Caki2 (cell line): ENCODE measurements around the gene ESPNL. TPM values are rescaled to one million over a fixed set of nuclear protein-coding genes. Genes with fewer than 3 reads are reported as not detected.

Source experiments
- DNase-seq: peaks from one replicate; pipeline ENCODE4 v3.0.0-alpha.2; 2015; ENCODE audit warnings: low read depth
- in situ Hi-C: cut with HindIII; loops from 2 replicates; pipeline ENCODE4 v1.10.0; 2016; ENCODE audit warnings: low sequenced_read_pairs, low pct_unique_long_range_greater_than_20kb, mixed read lengths
- total RNA-seq: library from RNA; depleted of rRNA; stranded (reverse); fragments of >200 nt; shearing (Covaris generic); gene quantifications from 2 replicates; pipeline ENCODE4 v1.2.3, GENCODE V29; 2014; ENCODE audit warnings: low replicate concordance

Gene ESPNL
- total RNA-seq, 1 experiment from 2014 or later = 0.10 TPM

DNA sequence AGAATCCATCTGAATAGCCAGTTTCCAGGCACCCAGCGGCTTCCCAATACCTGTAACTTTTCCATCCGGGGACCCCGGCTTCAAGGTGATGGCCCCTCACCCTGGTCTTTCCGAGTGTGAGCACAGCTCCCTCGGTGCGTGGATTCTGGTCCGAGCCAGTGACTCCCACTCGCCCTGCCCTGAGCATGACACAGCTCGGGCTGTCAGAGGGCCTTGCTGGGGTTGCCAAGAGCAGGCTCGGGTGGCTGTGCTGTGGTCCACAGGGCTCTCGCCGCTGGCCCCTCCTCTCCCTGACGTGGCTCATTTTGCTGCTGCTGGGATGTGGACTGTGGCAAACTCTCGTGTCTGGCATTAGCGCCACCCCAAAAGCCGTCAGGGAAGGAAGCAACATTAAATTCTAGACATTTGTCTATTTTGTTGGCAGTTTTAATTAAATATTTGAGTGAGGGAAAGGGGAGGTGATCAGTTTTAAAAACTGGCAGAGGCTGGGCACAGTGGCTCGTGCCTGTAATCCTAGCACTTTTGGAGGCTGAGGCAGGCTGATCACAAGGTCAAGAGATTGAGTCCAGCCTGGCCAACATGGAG lies 5.6 kb upstream of the ESPNL start:
- DNase-seq = no peak
- in situ Hi-C loops = no loop called here

DNA sequence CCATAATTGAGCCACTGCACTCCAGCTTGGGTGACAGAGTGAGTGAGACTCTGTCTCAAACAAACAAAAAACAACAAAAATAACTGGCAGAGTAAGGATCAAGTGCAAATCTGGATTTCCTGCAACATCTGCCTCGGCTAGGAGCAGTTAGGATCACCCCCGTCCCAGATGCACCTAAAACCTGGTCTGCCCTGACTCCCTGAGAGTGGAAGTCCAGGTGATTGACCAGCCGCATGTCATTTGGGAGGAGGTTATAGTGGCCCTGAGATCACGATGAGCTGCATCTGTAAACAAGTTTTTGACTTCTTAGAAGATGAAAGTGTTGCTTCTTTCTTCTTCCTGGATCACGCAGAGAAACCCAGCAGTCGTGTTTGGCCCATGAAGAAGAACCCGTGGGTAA lies 5.0 kb upstream of the ESPNL start:
- no peak for DNase-seq
- in situ Hi-C loops = no loop called here

DNA sequence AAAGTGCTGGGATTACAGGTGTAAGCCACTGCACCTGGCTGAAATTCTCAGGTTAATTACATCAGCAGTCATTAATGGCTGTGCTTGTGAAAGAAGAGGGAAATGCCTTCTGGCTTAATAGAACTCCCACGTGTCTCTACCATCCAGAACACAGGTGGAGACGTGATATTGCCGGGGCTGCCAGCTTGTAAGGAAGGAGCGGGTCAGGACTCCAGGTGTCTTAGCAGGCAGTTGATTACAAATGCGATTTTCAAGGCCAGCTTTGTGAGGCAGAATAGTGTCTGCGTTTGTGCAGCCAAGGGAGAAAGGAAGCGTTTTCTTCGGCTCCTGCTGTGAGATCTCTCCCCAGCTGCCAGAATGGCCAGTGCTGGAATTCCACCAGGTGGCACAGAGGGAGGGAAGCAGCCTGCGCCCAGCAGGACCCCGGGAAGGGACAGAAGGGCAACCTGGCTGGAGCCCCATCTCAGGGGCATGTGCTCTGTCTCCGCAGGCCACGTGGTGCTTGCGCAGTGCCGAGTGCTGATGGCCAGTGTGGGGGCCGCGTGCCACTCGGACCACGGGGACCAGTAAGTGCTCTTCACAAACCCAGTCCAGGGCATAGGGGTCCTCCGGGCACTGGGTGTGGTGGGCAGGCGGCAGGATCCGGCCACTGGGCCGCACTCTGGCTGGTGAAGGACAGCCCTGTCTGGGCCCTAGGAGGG lies 3.7 kb upstream of the ESPNL start:
- no peak for DNase-seq
- in situ Hi-C loops = no loop called here

GRCh38 chr2:238097201-238097987 lies 2.7 kb upstream of the ESPNL start:
- DNase-seq = no peak
- in situ Hi-C loops = no loop called here

GRCh38 chr2:238097988-238098871 lies 1.9 kb upstream of the ESPNL start:
- peak; percentile 91 for DNase-seq
- in situ Hi-C loops = no loop called here

- in situ Hi-C loops = no loop called here
- peak; percentile 90 for DNase-seq
Measured at GRCh38 chr2:238098901-238099713, 1.0 kb upstream of the ESPNL start.

- in situ Hi-C loops = no loop called here
Measured at GRCh38 chr2:238099714-238100048, 459 bp upstream of the ESPNL start.

DNA sequence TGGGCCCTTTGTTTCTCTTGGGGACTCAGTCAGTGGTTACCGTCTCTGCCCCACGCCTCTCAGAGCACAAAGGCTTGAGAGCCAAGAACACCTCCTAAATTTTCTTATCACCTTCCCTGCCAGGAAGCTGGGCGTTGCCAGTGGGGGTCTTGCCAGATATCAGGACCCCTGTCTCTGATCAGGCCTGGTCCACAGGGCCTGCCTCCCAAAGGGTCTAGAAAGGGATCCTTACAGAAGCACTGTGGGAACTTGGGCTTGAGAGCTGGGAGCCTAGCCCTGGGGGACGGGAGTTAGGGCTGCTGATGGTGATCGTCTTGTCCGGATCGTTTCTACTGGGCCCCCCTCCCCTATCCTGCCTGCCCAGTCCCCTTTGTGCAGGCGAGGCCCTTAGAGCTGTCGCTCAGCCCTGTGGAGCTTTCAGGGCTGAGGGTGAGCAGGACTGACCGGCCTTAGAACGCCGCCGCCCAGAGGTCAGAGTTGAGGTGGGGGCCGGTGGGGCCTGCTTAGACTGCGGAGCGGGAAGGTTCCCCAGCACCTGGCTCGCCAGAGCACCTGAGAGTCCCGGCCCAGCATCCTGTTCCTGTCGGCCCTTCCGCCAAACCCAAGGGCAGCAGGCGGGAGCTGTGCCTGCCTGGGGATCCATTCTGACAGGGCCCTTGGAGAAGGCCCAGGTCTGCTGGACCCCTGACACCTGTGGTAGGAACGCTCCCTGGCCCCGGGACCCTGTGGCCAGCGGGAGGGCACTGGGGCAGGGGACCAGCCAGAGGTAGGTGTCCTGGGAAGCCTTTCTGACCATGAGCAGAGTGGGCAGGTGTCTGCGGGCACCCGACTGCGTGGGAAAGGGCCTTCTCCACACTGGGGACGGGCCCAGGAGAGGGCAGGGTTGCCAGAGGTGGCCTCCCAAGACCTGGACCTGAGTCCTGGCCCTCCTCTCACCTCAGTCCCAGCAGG lies 956 bp downstream of the ESPNL start:
- no peak for DNase-seq
- in situ Hi-C loops = no loop called here

More at GRCh38 chr2:238099714-238100048, 459 bp upstream of the ESPNL start:
- no peak for DNase-seq

DNA sequence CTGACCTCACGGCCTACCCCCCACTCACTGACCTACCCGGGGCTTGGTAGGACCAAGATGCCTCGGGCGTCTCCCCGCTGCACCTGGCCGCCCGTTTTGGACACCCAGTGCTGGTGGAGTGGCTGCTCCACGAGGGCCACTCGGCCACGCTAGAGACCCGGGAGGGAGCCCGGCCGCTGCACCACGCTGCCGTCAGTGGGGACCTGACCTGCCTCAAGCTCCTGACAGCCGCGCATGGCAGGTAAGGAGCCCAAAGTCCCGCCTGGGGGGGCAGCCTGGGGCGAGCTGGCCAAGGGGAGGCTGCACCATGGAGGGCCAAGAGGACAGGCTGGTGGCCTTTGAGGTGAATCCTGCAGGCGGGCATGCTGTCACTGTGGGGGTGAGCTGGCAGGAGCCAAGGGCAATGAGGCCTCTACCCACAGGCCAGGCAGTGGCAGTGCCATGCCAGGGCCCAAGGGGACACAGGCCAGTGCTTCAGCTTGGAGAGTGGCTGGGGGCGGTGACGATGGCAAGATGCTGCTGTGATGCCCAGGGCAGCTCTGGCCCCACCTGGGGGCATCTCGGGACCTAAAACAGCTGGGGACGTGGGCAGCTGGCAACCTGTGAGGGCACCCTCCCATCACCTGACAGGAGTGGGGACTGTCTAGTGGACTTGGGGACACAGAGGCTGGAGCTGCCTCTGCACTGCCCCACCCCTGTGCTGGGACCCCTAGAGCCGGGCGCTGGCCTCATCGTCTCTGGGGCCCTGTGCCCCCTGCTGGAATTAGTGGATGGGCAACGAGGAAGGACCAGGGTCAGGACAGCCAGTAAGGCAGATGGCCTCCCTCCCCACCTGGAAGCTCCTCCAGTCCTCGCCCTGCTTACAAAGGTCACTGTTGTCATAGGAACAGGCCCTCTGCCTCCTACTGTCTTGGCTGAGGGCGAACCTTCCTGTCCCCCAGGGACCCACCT lies 2.0 kb downstream of the ESPNL start:
- in situ Hi-C loops = no loop called here

DNA sequence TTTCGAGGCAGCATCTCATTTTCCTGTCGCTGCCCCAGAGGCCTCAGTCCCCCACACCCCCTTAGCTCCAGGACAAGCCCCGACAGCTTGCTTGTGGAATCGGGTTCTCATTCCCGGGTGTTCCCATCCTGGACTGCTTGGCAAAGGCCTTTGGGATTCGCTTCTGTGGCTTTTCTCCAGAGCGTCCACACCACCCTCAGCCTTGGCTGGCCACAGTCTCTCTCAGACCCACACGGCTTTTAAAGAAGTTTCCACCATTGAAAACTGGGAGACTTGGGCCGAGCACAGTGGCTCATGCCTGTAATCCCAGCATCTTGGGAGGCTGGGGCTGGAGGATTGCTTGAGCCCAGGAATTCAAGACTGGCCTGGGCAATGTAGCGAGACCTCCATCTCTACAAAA lies 2.7 kb downstream of the ESPNL start:
- in situ Hi-C loops = no loop called here
- DNase-seq = no peak

More for the DNA sequence above, 2.0 kb downstream of the ESPNL start:
- no peak for DNase-seq

GRCh38 chr2:238103465-238104225 lies 3.5 kb downstream of the ESPNL start:
- in situ Hi-C loops = no loop called here
- DNase-seq = no peak

DNA sequence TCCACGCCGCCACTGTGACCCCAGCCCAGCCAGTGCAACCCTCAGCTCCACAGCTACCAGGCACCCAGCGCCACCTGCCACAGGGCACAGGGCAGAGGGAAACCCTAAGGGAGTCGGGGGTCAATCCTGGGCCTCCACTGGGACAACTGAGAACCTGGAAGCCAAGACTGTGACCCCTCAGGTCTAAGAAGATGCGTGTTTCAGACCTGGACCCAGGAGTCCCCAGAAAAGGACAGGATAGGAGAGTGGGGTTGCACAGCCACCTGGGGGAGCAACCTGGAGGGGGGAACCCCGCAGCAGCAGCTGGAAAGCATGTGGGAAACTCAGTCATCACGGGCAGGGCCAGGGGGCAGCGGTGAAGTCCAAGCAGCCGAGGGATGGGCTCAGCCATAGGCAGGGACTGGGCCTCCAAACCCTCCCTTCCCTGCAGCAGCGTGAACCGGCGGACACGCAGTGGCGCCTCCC lies 4.1 kb downstream of the ESPNL start:
- no peak for DNase-seq
- in situ Hi-C loops = no loop called here

DNA sequence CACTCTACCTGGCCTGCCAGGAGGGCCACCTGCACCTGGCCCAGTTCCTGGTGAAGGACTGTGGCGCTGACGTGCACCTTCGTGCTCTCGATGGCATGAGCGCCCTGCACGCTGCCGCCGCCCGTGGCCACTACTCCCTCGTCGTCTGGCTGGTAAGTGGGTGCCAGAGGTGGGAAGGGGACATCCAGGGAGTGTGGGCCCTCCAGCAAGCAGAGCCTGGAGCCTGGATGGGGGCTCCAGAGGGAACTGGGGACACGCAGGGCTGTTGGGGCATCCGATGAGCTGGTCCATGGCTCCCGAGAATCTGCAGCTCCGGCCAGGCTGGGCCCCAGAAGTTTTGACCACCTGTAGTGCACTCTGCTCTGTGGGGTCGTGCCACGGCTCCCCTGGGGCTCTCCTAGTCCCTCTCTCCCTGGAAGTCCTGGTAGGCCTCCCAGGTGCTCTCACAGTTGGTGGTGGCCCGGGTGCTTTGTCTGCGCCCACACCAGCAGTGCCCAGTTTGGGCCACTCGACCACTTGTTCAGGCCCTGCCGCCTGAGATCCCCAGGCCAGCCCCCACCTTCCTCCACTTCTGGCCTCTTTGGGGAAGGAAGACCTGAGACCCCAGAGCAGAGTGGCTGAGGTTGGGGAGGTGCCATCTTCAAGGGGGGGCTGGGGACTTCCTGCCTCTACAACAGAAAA lies 4.7 kb downstream of the ESPNL start:
- DNase-seq = no peak
- in situ Hi-C loops = no loop called here

DNA sequence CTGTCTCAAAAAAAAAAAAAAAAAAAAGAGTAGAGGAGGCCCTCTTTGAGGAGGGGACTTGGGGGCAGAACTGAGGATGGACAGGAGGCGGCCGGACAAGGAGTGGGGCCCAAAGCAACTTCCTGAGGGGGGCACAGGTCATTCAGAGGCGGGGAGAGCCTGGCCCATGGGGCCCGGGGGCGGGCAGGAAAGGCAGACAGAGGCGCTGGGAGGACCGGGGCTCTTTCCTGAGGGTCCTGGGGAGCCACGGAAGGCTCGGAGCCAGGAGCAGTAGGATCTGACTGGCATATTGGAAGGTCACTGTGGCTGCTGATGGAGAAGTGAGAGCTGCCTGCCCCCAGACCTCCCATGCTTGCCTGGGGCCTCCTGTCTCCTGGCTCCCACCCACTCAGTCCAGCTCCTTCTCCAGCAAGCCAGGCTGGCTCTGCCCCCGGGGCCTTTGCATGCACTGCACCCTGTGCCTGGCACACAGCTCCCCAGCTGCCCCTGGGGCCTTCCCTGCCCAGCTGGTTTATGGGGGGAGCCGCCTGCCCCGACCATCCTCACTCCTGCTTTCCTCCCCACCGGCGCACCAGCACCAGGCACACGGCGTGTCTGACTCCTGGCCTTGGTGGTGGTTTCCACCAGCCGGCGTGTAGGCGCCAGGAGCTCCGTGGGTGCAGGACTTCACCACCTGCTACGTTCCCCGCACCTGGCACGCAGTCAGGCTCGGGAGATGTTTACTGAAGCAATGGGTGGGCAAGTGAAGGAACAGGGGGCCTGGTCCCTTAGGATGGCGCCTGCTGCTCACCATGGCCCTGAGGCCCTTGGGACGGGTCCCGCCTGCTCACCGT lies 5.6 kb downstream of the ESPNL start:
- DNase-seq = no peak
- in situ Hi-C loops = no loop called here
